ENCODE measurements around the gene SCAMP5. TPM values are rescaled to one million over a fixed set of nuclear protein-coding genes. Genes with fewer than 3 reads are reported as not detected.

Gene SCAMP5
- total RNA-seq, 1 donor from 2014 or later: 1.6 TPM

GRCh38 chr15:74958320-74958907 is 36.9 kb upstream of the SCAMP5 start:
- Histone ChIP-seq H3K4me1 (ENCODE audit: control insufficient read depth in 3 of 3, insufficient read depth in 3 of 3, low read length in 3 of 3) (peaks cover 29 to 36% (median 31%) of the 10 kb centered on the region in 3 donors), H3K27me3 (ENCODE audit: control insufficient read depth in 3 of 3, insufficient read depth in 3 of 3, low read length in 3 of 3) (peaks cover 31 to 45% (median 43%) of the 10 kb centered on the region in 3 donors), H3K9me3 (ENCODE audit: control insufficient read depth in 3 of 3, low read length in 3 of 3) (no peaks in the 10 kb centered on the region), H3K9ac (ENCODE audit: low read depth in 1 of 3, low read length in 3 of 3) (peak overlapping the region; percentile 42 to 74 (median 43)), H3K27ac (ENCODE audit: low read depth, low read length) (no peak overlapping the region), H3K36me3 (ENCODE audit: control insufficient read depth in 3 of 3, insufficient read depth in 3 of 3, low read length in 3 of 3) (no peaks in the 10 kb centered on the region), H3K4me3 (ENCODE audit: low read length in 3 of 3) (peak overlapping the region; percentile 48 to 73 (median 56))

- no peaks in the 10 kb centered on the region for H3K36me3 ChIP-seq (ENCODE audit: control insufficient read depth in 3 of 3, insufficient read depth in 3 of 3, low read length in 3 of 3)
- peaks cover 31 to 45% (median 42%) of the 10 kb centered on the region in 3 donors for H3K27me3 ChIP-seq (ENCODE audit: control insufficient read depth in 3 of 3, insufficient read depth in 3 of 3, low read length in 3 of 3)
- peak overlapping the region; percentile 48 to 73 (median 56) for H3K4me3 ChIP-seq (ENCODE audit: low read length in 3 of 3)
- H3K9ac ChIP-seq (ENCODE audit: low read depth in 1 of 3, low read length in 3 of 3): peak overlapping the region; percentile 42 to 74 (median 43)
- H3K9me3 ChIP-seq (ENCODE audit: control insufficient read depth in 3 of 3, low read length in 3 of 3): no peaks in the 10 kb centered on the region
- peaks cover 29 to 36% (median 31%) of the 10 kb centered on the region in 3 donors for H3K4me1 ChIP-seq (ENCODE audit: control insufficient read depth in 3 of 3, insufficient read depth in 3 of 3, low read length in 3 of 3)
- H3K27ac ChIP-seq (ENCODE audit: low read depth, low read length): no peak overlapping the region
Observed at GRCh38 chr15:74958908-74959585, 36.3 kb upstream of the SCAMP5 start.

- Histone ChIP-seq H3K4me1 (ENCODE audit: control insufficient read depth in 3 of 3, insufficient read depth in 3 of 3, low read length in 3 of 3) (peaks cover 29 to 33% (median 32%) of the 10 kb centered on the region in 3 donors), H3K9ac (ENCODE audit: low read depth in 1 of 3, low read length in 3 of 3) (no peak overlapping the region), H3K27me3 (ENCODE audit: control insufficient read depth in 3 of 3, insufficient read depth in 3 of 3, low read length in 3 of 3) (peaks cover 31 to 43% (median 37%) of the 10 kb centered on the region in 3 donors), H3K9me3 (ENCODE audit: control insufficient read depth in 3 of 3, low read length in 3 of 3) (no peaks in the 10 kb centered on the region), H3K4me3 (ENCODE audit: low read length in 3 of 3) (no peak overlapping the region), H3K27ac (ENCODE audit: low read depth, low read length) (no peak overlapping the region), H3K36me3 (ENCODE audit: control insufficient read depth in 3 of 3, insufficient read depth in 3 of 3, low read length in 3 of 3) (no peaks in the 10 kb centered on the region)
Observed at GRCh38 chr15:74959586-74959939, 35.8 kb upstream of the SCAMP5 start.

- H3K4me3 ChIP-seq (ENCODE audit: low read length in 3 of 3): no peak overlapping the region
- no peak overlapping the region for H3K9ac ChIP-seq (ENCODE audit: low read depth in 1 of 3, low read length in 3 of 3)
- no peak overlapping the region for H3K27ac ChIP-seq (ENCODE audit: low read depth, low read length)
- peaks cover 26 to 36% (median 30%) of the 10 kb centered on the region in 3 donors for H3K27me3 ChIP-seq (ENCODE audit: control insufficient read depth in 3 of 3, insufficient read depth in 3 of 3, low read length in 3 of 3)
- H3K9me3 ChIP-seq (ENCODE audit: control insufficient read depth in 3 of 3, low read length in 3 of 3): no peaks in the 10 kb centered on the region
- peaks cover 28 to 34% (median 31%) of the 10 kb centered on the region in 3 donors for H3K4me1 ChIP-seq (ENCODE audit: control insufficient read depth in 3 of 3, insufficient read depth in 3 of 3, low read length in 3 of 3)
- H3K36me3 ChIP-seq (ENCODE audit: control insufficient read depth in 3 of 3, insufficient read depth in 3 of 3, low read length in 3 of 3): no peaks in the 10 kb centered on the region
Observed at GRCh38 chr15:74960286-74960685, 35.1 kb upstream of the SCAMP5 start.

- H3K27me3 ChIP-seq (ENCODE audit: control insufficient read depth in 3 of 3, insufficient read depth in 3 of 3, low read length in 3 of 3): peaks cover 21 to 28% (median 23%) of the 10 kb centered on the region in 3 donors
- H3K27ac ChIP-seq (ENCODE audit: low read depth, low read length): no peak overlapping the region
- H3K36me3 ChIP-seq (ENCODE audit: control insufficient read depth in 3 of 3, insufficient read depth in 3 of 3, low read length in 3 of 3): no peaks in the 10 kb centered on the region
- H3K4me1 ChIP-seq (ENCODE audit: control insufficient read depth in 3 of 3, insufficient read depth in 3 of 3, low read length in 3 of 3): peaks cover 22 to 27% (median 23%) of the 10 kb centered on the region in 3 donors
- no peak overlapping the region for H3K4me3 ChIP-seq (ENCODE audit: low read length in 3 of 3)
- no peak overlapping the region for H3K9ac ChIP-seq (ENCODE audit: low read depth in 1 of 3, low read length in 3 of 3)
- no peaks in the 10 kb centered on the region for H3K9me3 ChIP-seq (ENCODE audit: control insufficient read depth in 3 of 3, low read length in 3 of 3)
Observed at GRCh38 chr15:74960995-74961588, 34.3 kb upstream of the SCAMP5 start.

GRCh38 chr15:74961616-74962015 is 33.7 kb upstream of the SCAMP5 start:
- Histone ChIP-seq H3K27ac (ENCODE audit: low read depth, low read length) (no peak overlapping the region), H3K9ac (ENCODE audit: low read depth in 1 of 3, low read length in 3 of 3) (no peak overlapping the region)

GRCh38 chr15:74962219-74962618 is 33.1 kb upstream of the SCAMP5 start:
- peaks cover 17 to 20% (median 18%) of the 10 kb centered on the region in 3 donors for H3K4me1 ChIP-seq (ENCODE audit: control insufficient read depth in 3 of 3, insufficient read depth in 3 of 3, low read length in 3 of 3)
- H3K9me3 ChIP-seq (ENCODE audit: control insufficient read depth in 3 of 3, low read length in 3 of 3): no peaks in the 10 kb centered on the region
- H3K27ac ChIP-seq (ENCODE audit: low read depth, low read length): no peak overlapping the region
- H3K9ac ChIP-seq (ENCODE audit: low read depth in 1 of 3, low read length in 3 of 3): no peak overlapping the region
- no peaks in the 10 kb centered on the region for H3K36me3 ChIP-seq (ENCODE audit: control insufficient read depth in 3 of 3, insufficient read depth in 3 of 3, low read length in 3 of 3)
- H3K27me3 ChIP-seq (ENCODE audit: control insufficient read depth in 3 of 3, insufficient read depth in 3 of 3, low read length in 3 of 3): peaks cover 20 to 22% (median 21%) of the 10 kb centered on the region in 3 donors
- no peak overlapping the region for H3K4me3 ChIP-seq (ENCODE audit: low read length in 3 of 3)

More at GRCh38 chr15:74961616-74962015, 33.7 kb upstream of the SCAMP5 start:
- H3K27me3 ChIP-seq (ENCODE audit: control insufficient read depth in 3 of 3, insufficient read depth in 3 of 3, low read length in 3 of 3): peaks cover 21 to 26% (median 23%) of the 10 kb centered on the region in 3 donors
- no peaks in the 10 kb centered on the region for H3K36me3 ChIP-seq (ENCODE audit: control insufficient read depth in 3 of 3, insufficient read depth in 3 of 3, low read length in 3 of 3)
- peaks cover 20 to 22% (median 20%) of the 10 kb centered on the region in 3 donors for H3K4me1 ChIP-seq (ENCODE audit: control insufficient read depth in 3 of 3, insufficient read depth in 3 of 3, low read length in 3 of 3)
- H3K9me3 ChIP-seq (ENCODE audit: control insufficient read depth in 3 of 3, low read length in 3 of 3): no peaks in the 10 kb centered on the region
- H3K4me3 ChIP-seq (ENCODE audit: low read length in 3 of 3): no peak overlapping the region

GRCh38 chr15:74962671-74963070 is 32.7 kb upstream of the SCAMP5 start:
- Histone ChIP-seq H3K27me3 (ENCODE audit: control insufficient read depth in 3 of 3, insufficient read depth in 3 of 3, low read length in 3 of 3) (peaks cover 15 to 18% (median 16%) of the 10 kb centered on the region in 3 donors), H3K36me3 (ENCODE audit: control insufficient read depth in 3 of 3, insufficient read depth in 3 of 3, low read length in 3 of 3) (no peaks in the 10 kb centered on the region), H3K27ac (ENCODE audit: low read depth, low read length) (no peak overlapping the region)

GRCh38 chr15:74963213-74963612 is 32.1 kb upstream of the SCAMP5 start:
- peaks cover 10 to 15% (median 13%) of the 10 kb centered on the region in 3 donors for H3K27me3 ChIP-seq (ENCODE audit: control insufficient read depth in 3 of 3, insufficient read depth in 3 of 3, low read length in 3 of 3)
- H3K4me3 ChIP-seq (ENCODE audit: low read length in 3 of 3): no peak overlapping the region
- H3K27ac ChIP-seq (ENCODE audit: low read depth, low read length): no peak overlapping the region
- peaks cover 8 to 15% (median 9%) of the 10 kb centered on the region in 3 donors for H3K4me1 ChIP-seq (ENCODE audit: control insufficient read depth in 3 of 3, insufficient read depth in 3 of 3, low read length in 3 of 3)
- H3K36me3 ChIP-seq (ENCODE audit: control insufficient read depth in 3 of 3, insufficient read depth in 3 of 3, low read length in 3 of 3): no peaks in the 10 kb centered on the region
- H3K9me3 ChIP-seq (ENCODE audit: control insufficient read depth in 3 of 3, low read length in 3 of 3): no peaks in the 10 kb centered on the region
- no peak overlapping the region for H3K9ac ChIP-seq (ENCODE audit: low read depth in 1 of 3, low read length in 3 of 3)

More at GRCh38 chr15:74962671-74963070, 32.7 kb upstream of the SCAMP5 start:
- no peaks in the 10 kb centered on the region for H3K9me3 ChIP-seq (ENCODE audit: control insufficient read depth in 3 of 3, low read length in 3 of 3)
- no peak overlapping the region for H3K9ac ChIP-seq (ENCODE audit: low read depth in 1 of 3, low read length in 3 of 3)
- no peak overlapping the region for H3K4me3 ChIP-seq (ENCODE audit: low read length in 3 of 3)
- peaks cover 12 to 17% (median 13%) of the 10 kb centered on the region in 3 donors for H3K4me1 ChIP-seq (ENCODE audit: control insufficient read depth in 3 of 3, insufficient read depth in 3 of 3, low read length in 3 of 3)

- H3K36me3 ChIP-seq (ENCODE audit: control insufficient read depth in 3 of 3, insufficient read depth in 3 of 3, low read length in 3 of 3): no peaks in the 10 kb centered on the region
- H3K4me1 ChIP-seq (ENCODE audit: control insufficient read depth in 3 of 3, insufficient read depth in 3 of 3, low read length in 3 of 3): peaks cover 0 to 4% (median 0%) of the 10 kb centered on the region in 3 donors
- no peaks in the 10 kb centered on the region for H3K9me3 ChIP-seq (ENCODE audit: control insufficient read depth in 3 of 3, low read length in 3 of 3)
- no peak overlapping the region for H3K9ac ChIP-seq (ENCODE audit: low read depth in 1 of 3, low read length in 3 of 3)
- no peak overlapping the region for H3K27ac ChIP-seq (ENCODE audit: low read depth, low read length)
- no peak overlapping the region for H3K4me3 ChIP-seq (ENCODE audit: low read length in 3 of 3)
- H3K27me3 ChIP-seq (ENCODE audit: control insufficient read depth in 3 of 3, insufficient read depth in 3 of 3, low read length in 3 of 3): peaks cover 0 to 3% (median 2%) of the 10 kb centered on the region in 3 donors
Observed at GRCh38 chr15:74964794-74965193, 30.6 kb upstream of the SCAMP5 start.

All from skeletal muscle tissue (tissue), 4 donors.